A549 (cell line): Measurements from ENCODE around the gene GGACT.

Source experiments
- CHD2 ChIP-seq: fragments of 150-350 bp; IDR thresholded peaks from 2 replicates; pipeline ENCODE4 v1.6.1; 2014; ENCODE audit warnings: low read length; ENCODE audit not compliant: partially characterized antibody
- POLR2A ChIP-seq: IDR thresholded peaks from 2 replicates; pipeline ENCODE4 v1.6.1; 2012; ENCODE audit warnings: mild to moderate bottlenecking, low read length
- TFCP2L1 ChIP-seq: fragments of 250-450 bp; sonication (Bioruptor Pico); IDR thresholded peaks from 2 replicates; pipeline ENCODE4 v1.5.0; 2021; ENCODE audit warnings: mild to moderate bottlenecking
- TF ChIP-seq, protein P1 (sequence below): fragments of 200-600 bp; sonication (generic); IDR thresholded peaks from 2 replicates; pipeline ENCODE4 v1.6.1; 2016; ENCODE audit warnings: antibody characterized with exemption, mild to moderate bottlenecking, moderate library complexity
- TF ChIP-seq, protein P2 (sequence below): fragments of >200 bp; sonication (Bioruptor Twin); formaldehyde crosslinking; IDR thresholded peaks from 3 replicates; pipeline ENCODE4 v1.5.1; 2016

DNA sequence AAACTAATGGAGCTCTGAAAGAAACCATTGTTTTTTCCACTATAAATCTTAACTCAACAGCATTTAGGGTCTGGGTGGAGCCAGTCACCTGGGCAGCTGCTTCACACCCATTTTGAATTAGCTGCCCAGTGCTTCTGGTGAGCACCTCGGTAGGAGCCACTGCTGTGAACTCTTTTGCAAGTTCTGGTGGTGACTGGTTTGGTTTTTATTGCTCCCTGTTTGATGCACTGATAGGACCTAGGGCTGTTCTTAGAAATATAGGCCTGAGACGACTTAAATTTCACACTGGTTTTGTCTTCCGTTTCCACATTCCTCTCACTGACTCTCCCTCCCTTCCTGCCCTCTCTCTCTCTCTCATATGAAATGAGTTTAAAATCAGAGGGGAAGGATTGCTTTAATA lies 103.9 kb downstream of the GGACT start:
- TF ChIP-seq, protein P1, sequence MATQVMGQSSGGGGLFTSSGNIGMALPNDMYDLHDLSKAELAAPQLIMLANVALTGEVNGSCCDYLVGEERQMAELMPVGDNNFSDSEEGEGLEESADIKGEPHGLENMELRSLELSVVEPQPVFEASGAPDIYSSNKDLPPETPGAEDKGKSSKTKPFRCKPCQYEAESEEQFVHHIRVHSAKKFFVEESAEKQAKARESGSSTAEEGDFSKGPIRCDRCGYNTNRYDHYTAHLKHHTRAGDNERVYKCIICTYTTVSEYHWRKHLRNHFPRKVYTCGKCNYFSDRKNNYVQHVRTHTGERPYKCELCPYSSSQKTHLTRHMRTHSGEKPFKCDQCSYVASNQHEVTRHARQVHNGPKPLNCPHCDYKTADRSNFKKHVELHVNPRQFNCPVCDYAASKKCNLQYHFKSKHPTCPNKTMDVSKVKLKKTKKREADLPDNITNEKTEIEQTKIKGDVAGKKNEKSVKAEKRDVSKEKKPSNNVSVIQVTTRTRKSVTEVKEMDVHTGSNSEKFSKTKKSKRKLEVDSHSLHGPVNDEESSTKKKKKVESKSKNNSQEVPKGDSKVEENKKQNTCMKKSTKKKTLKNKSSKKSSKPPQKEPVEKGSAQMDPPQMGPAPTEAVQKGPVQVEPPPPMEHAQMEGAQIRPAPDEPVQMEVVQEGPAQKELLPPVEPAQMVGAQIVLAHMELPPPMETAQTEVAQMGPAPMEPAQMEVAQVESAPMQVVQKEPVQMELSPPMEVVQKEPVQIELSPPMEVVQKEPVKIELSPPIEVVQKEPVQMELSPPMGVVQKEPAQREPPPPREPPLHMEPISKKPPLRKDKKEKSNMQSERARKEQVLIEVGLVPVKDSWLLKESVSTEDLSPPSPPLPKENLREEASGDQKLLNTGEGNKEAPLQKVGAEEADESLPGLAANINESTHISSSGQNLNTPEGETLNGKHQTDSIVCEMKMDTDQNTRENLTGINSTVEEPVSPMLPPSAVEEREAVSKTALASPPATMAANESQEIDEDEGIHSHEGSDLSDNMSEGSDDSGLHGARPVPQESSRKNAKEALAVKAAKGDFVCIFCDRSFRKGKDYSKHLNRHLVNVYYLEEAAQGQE, result no peak
- TF ChIP-seq, protein P2, sequence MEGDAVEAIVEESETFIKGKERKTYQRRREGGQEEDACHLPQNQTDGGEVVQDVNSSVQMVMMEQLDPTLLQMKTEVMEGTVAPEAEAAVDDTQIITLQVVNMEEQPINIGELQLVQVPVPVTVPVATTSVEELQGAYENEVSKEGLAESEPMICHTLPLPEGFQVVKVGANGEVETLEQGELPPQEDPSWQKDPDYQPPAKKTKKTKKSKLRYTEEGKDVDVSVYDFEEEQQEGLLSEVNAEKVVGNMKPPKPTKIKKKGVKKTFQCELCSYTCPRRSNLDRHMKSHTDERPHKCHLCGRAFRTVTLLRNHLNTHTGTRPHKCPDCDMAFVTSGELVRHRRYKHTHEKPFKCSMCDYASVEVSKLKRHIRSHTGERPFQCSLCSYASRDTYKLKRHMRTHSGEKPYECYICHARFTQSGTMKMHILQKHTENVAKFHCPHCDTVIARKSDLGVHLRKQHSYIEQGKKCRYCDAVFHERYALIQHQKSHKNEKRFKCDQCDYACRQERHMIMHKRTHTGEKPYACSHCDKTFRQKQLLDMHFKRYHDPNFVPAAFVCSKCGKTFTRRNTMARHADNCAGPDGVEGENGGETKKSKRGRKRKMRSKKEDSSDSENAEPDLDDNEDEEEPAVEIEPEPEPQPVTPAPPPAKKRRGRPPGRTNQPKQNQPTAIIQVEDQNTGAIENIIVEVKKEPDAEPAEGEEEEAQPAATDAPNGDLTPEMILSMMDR, result no peak
- TF ChIP-seq CHD2, result no peak
- TF ChIP-seq POLR2A, result no peak
- no peak for TF ChIP-seq TFCP2L1 (CRISPR knock-in tag)
